Fibroblast of the aortic adventitia (primary cell): ENCODE results near the gene ADPRM. TPM values are rescaled to one million over a fixed set of nuclear protein-coding genes. Genes with fewer than 3 reads are reported as not detected.

ENCODE experiments used
- DNase-seq: peaks from one replicate; pipeline ENCODE4 v3.0.0-alpha.2; 2010; ENCODE audit warnings: low read depth
- H3K4me3 ChIP-seq: 2 replicates; pipeline ENCODE4 v1.5.1; 2011; ENCODE audit warnings: low read depth, mild to moderate bottlenecking, control low read depth, low read length, moderate library complexity
- CTCF ChIP-seq: IDR thresholded peaks from 2 replicates; pipeline ENCODE4 v1.5.1; 2011; ENCODE audit warnings: mild to moderate bottlenecking, low read length, control low read depth, inconsistent platforms; ENCODE audit not compliant: insufficient read depth
- total RNA-seq: library from RNA; depleted of rRNA; stranded (reverse); fragments of >200 nt; gene quantifications from 2 replicates; pipeline ENCODE4 v1.2.3, GENCODE V29; 2012; ENCODE audit warnings: low replicate concordance

ADPRM gene
- total RNA-seq, 1 donor = 18.3 TPM

- no peak overlapping the region for H3K4me3 ChIP-seq
- DNase-seq = no peak
- TF ChIP-seq CTCF = no peak
These were observed 60.7 kb downstream of the ADPRM start for GRCh38 chr17:10758062-10758461.

Other genes with a start within 250 kb of the ADPRM start
- not detected in 2 replicates for gene MYH4, start 228.0 kb upstream of the ADPRM start, total RNA-seq
- gene MYH1, start 179.1 kb upstream of the ADPRM start, total RNA-seq = 0.08 TPM in 1 of 2 replicates, not detected in the other
- gene MYH2, start 147.9 kb upstream of the ADPRM start, total RNA-seq = 0.25 TPM in 1 of 2 replicates, not detected in the other
- 0.45 and 1.1 TPM in 2 replicates for gene MYH3, start 40.3 kb upstream of the ADPRM start, total RNA-seq
- gene SCO1, start 61 bp upstream of the ADPRM start, total RNA-seq = 22.1 and 69.7 TPM in 2 replicates
- 4.1 and 6.2 TPM in 2 replicates for gene TMEM220, start 32.4 kb downstream of the ADPRM start, total RNA-seq
- not detected in 2 replicates for gene TMEM238L, start 106.5 kb downstream of the ADPRM start, total RNA-seq
- gene PIRT, start 140.5 kb downstream of the ADPRM start, total RNA-seq = not detected in 2 replicates